GM12878 (cell line): ENCODE measurements around the gene AUNIP. TPM values are rescaled to one million over a fixed set of nuclear protein-coding genes. Genes with fewer than 3 reads are reported as not detected.

Experiments
- ATAC-seq: fragments of 200-7000 bp; cut with Tn5 transposase; 3 replicates; pipeline ENCODE4 v1.9.1; 2020; ENCODE audit warnings: mild to moderate bottlenecking, moderate library complexity
- BruUV-seq: library from RNA; stranded (reverse); fragments of 400-500 nt; replicated peaks from 2 replicates; lab custom pipeline; 2021; lab: Mats Ljungman, UMichigan
- CTCF ChIA-PET: fragments of 300-600 bp; sonication (Branson Sonifier 250); formaldehyde crosslinking; extraction: SDS; loops from one replicate; lab custom pipeline; 2021; ENCODE audit warnings: inconsistent platforms; lab: Yijun Ruan, JAX
- POLR2A ChIA-PET: fragments of 350-600 bp; formaldehyde crosslinking; extraction: SDS; loops from one replicate; lab custom pipeline; 2021; ENCODE audit warnings: inconsistent platforms; lab: Charles Lee
- RAD21 ChIA-PET: fragments of 300-600 bp; sonication (Branson Sonifier 250); formaldehyde crosslinking; loops from one replicate; lab custom pipeline; 2023; ENCODE audit warnings: antibody characterized with exemption; ENCODE audit not compliant: unreplicated experiment; lab: Charles Lee
- SMC1A ChIA-PET: fragments of 300-600 bp; sonication (Branson Sonifier 250); formaldehyde crosslinking; loops from one replicate; lab custom pipeline; 2023; ENCODE audit not compliant: unreplicated experiment, uncharacterized antibody; lab: Charles Lee
- DNase-seq: peaks from one replicate; pipeline ENCODE4 v3.0.0-alpha.2; 2011; ENCODE audit warnings: low read depth, low spot score
- FAIRE-seq: peaks from 3 replicates; lab custom pipeline; 2011; peaks lifted over from hg19 to GRCh38; lab: Jason Lieb, UNC
- H2AFZ ChIP-seq: 2 replicates; pipeline ENCODE4 v1.6.0; 2011; ENCODE audit warnings: low read depth, low read length, control low read depth; ENCODE audit not compliant: control insufficient read depth
- H3K27ac ChIP-seq: 2 replicates; pipeline ENCODE4 v1.5.1; 2011; ENCODE audit warnings: control low read depth; ENCODE audit not compliant: control insufficient read depth, insufficient read depth
- H3K27me3 ChIP-seq, 2 experiments: replicated peaks in 1 of 2; 2 replicates each; pipeline versions ENCODE4 v1.6.0 to v1.6.1; 2011; ENCODE audit warnings: low read length in 1 of 2; ENCODE audit not compliant: control insufficient read depth in 2 of 2, insufficient read depth in 2 of 2
- H3K36me3 ChIP-seq, 2 experiments: 2 replicates each; pipeline ENCODE4 v1.5.1; 2011; ENCODE audit warnings: low read length in 1 of 2; ENCODE audit not compliant: control insufficient read depth in 2 of 2, insufficient read depth in 2 of 2
- H3K4me1 ChIP-seq: 2 replicates; pipeline ENCODE4 v1.6.1; 2011; ENCODE audit warnings: mild to moderate bottlenecking, low read length, moderate library complexity, mixed read lengths; ENCODE audit not compliant: control insufficient read depth, insufficient read depth
- H3K4me2 ChIP-seq: 2 replicates; pipeline ENCODE4 v1.6.0; 2011; ENCODE audit warnings: control low read depth; ENCODE audit not compliant: control insufficient read depth, insufficient read depth
- H3K4me3 ChIP-seq: fragments of 200-600 bp; sonication (generic); 2 replicates; pipeline ENCODE4 v1.5.1; 2016
- H3K79me2 ChIP-seq: 2 replicates; pipeline ENCODE4 v1.6.0; 2011; ENCODE audit warnings: low read length; ENCODE audit not compliant: control insufficient read depth, insufficient read depth
- H3K9ac ChIP-seq: 2 replicates; pipeline ENCODE4 v1.8.0; 2011; ENCODE audit warnings: low read length, control low read depth, mixed read lengths; ENCODE audit not compliant: control insufficient read depth, insufficient read depth
- H3K9me3 ChIP-seq: replicated peaks from 3 replicates; pipeline ENCODE4 v1.5.1; 2011; ENCODE audit warnings: mild to moderate bottlenecking, low read length; ENCODE audit not compliant: control insufficient read depth, insufficient read depth
- H4K20me1 ChIP-seq: 2 replicates; pipeline ENCODE4 v1.6.0; 2011; ENCODE audit not compliant: control insufficient read depth, insufficient read depth
- BCL3 ChIP-seq: IDR thresholded peaks from 2 replicates; pipeline ENCODE4 v1.6.1; 2011; ENCODE audit warnings: borderline replicate concordance, low read depth, mild to moderate bottlenecking, moderate library complexity, low read length; ENCODE audit not compliant: insufficient read depth, poor library complexity, severe bottlenecking
- BCLAF1 ChIP-seq: fragments of 450-650 bp; IDR thresholded peaks from 2 replicates; pipeline ENCODE4 v1.6.1; 2017; ENCODE audit warnings: antibody characterized with exemption, mild to moderate bottlenecking, moderate library complexity
- BMI1 ChIP-seq: fragments of 450-650 bp; IDR thresholded peaks from 2 replicates; pipeline ENCODE4 v1.6.1; 2016; ENCODE audit warnings: mild to moderate bottlenecking, moderate library complexity, borderline replicate concordance
- BRCA1 ChIP-seq: IDR thresholded peaks from 2 replicates; pipeline ENCODE4 v1.6.1; 2011; ENCODE audit warnings: low read depth, low read length, improper control_type of control experiment
- CHD1 ChIP-seq: IDR thresholded peaks from 2 replicates; pipeline ENCODE4 v1.6.1; 2012; ENCODE audit warnings: low read depth, low read length, improper control_type of control experiment
- FOS ChIP-seq: IDR thresholded peaks from 3 replicates; pipeline ENCODE4 v1.6.1; 2011; ENCODE audit warnings: borderline replicate concordance; ENCODE audit not compliant: insufficient read length; ENCODE audit errors: extremely low read depth
- FOXK2 ChIP-seq: fragments of 450-650 bp; IDR thresholded peaks from 2 replicates; pipeline ENCODE4 v1.6.1; 2017; ENCODE audit warnings: mild to moderate bottlenecking, moderate library complexity
- KLF5 ChIP-seq: fragments of 450-650 bp; IDR thresholded peaks from 2 replicates; pipeline ENCODE4 v1.6.1; 2014; ENCODE audit warnings: mild to moderate bottlenecking; ENCODE audit not compliant: partially characterized antibody
- MEF2B ChIP-seq: fragments of 450-650 bp; IDR thresholded peaks from 2 replicates; pipeline ENCODE4 v1.6.1; 2018; ENCODE audit warnings: mild to moderate bottlenecking, moderate library complexity; ENCODE audit not compliant: partially characterized antibody, poor library complexity, severe bottlenecking
- PKNOX1 ChIP-seq: fragments of 450-650 bp; IDR thresholded peaks from 2 replicates; pipeline ENCODE4 v1.6.1; 2016; ENCODE audit warnings: mild to moderate bottlenecking
- POLR2AphosphoS5 ChIP-seq: IDR thresholded peaks from 2 replicates; pipeline ENCODE4 v1.6.1; 2011; ENCODE audit warnings: mild to moderate bottlenecking, low read length, inconsistent platforms
- SRF ChIP-seq, 2 experiments: IDR thresholded peaks; 2 replicates each; pipeline ENCODE4 v1.6.1; 2011; ENCODE audit warnings: low read depth in 2 of 2, low read length in 2 of 2, mild to moderate bottlenecking in 1 of 2, moderate library complexity in 1 of 2
- STAT1 ChIP-seq: fragments of 450-650 bp; conservative IDR thresholded peaks from 2 replicates; pipeline ENCODE4 v1.6.1; 2014; ENCODE audit warnings: antibody characterized with exemption, mild to moderate bottlenecking
- TAF1 ChIP-seq: IDR thresholded peaks from 2 replicates; pipeline ENCODE4 v1.6.1; 2011; ENCODE audit warnings: mild to moderate bottlenecking, low read depth, low read length, borderline replicate concordance
- TCF3 ChIP-seq: IDR thresholded peaks from 2 replicates; pipeline ENCODE4 v1.6.1; 2012; ENCODE audit warnings: low read depth, mild to moderate bottlenecking, low read length, borderline replicate concordance; ENCODE audit not compliant: insufficient read depth
- YY1 ChIP-seq: IDR thresholded peaks from 2 replicates; pipeline ENCODE4 v1.6.1; 2011; ENCODE audit warnings: low read depth, mild to moderate bottlenecking, low read length
- ZNF622 ChIP-seq: fragments of 450-650 bp; IDR thresholded peaks from 2 replicates; pipeline ENCODE4 v1.6.1; 2017; ENCODE audit warnings: mild to moderate bottlenecking, inconsistent platforms
- ZSCAN29 ChIP-seq: fragments of 450-650 bp; IDR thresholded peaks from 2 replicates; pipeline ENCODE4 v1.6.1; 2017; ENCODE audit warnings: mild to moderate bottlenecking, moderate library complexity
- WGBS: methylation state at CpG from one replicate; pipeline ENCODE4 v1.1.6; 2016; ENCODE audit warnings: low lambda C conversion rate; ENCODE audit not compliant: insufficient replicate concordance, insufficient coverage; ENCODE audit errors: missing lambda C conversion rate; 5-methylcytosine and 5-hydroxymethylcytosine counted together
- in situ Hi-C: fragments of 300-500 bp; cut with MboI; formaldehyde crosslinking; loops from 9 replicates; pipeline ENCODE4 v1.14.3; 2018; ENCODE audit warnings: mixed read lengths
- intact Hi-C: fragments of 100-400 bp; cut with micrococcal nuclease; formaldehyde crosslinking; loops from one replicate; pipeline ENCODE4 v1.14.2; 2022; ENCODE audit not compliant: unreplicated experiment
- polyA plus RNA-seq, 11 experiments: library from polyadenylated mRNA; depleted of rRNA in 4 of 11; unstranded in 6 of 11; stranded (reverse) in 5 of 11; fragments of >200 nt; fragmentation: Nextera tagmentation in 4 of 11; fragmentation: Illumina TruSeq in 1 of 11; extraction: Ambion mirVana in 4 of 11; extraction: Trizol in 1 of 11; gene quantifications; 1 replicate in 1 of 11; 2 replicates in 10 of 11; pipeline versions ENCODE4 v1.2.1 to v1.2.3, GENCODE V29; 2011 to 2016; ENCODE audit warnings: inconsistent platforms in 2 of 11, missing spikeins in 2 of 11, low read depth in 1 of 11
- total RNA-seq, 4 experiments: library from RNA; depleted of rRNA in 3 of 4; stranded (reverse); fragments of >200 nt in 3 of 4; fragmentation: Illumina TruSeq in 1 of 4; extraction: Trizol in 1 of 4; gene quantifications; 2 replicates each; pipeline versions ENCODE4 v1.2.1 to v1.2.3, GENCODE V29; 2013 to 2021

The AUNIP gene
- total and polyA plus RNA-seq, 10 of the 15 experiments (the other 5 are each of a cell fraction or from before 2014, with no cell fraction given), result 3.9 to 20.0 (median 12.7) TPM

GRCh38 chr1:25816112-25816718 is 43.0 kb downstream of the AUNIP start:
- WGBS, result 58% methylated on average over 14 of the region's 15 CpGs
- Histone ChIP-seq H3K4me1 (peaks cover 8% of the 10 kb centered on the region), H3K4me2 (no peak overlapping the region), H3K79me2 (peaks cover 15% of the 10 kb centered on the region), H4K20me1 (no peaks in the 10 kb centered on the region), H2AFZ (no peak overlapping the region), H3K27me3 (no peaks in the 10 kb centered on the region), H3K4me3 (no peak overlapping the region), H3K36me3 (no peaks in the 10 kb centered on the region), H3K9ac (no peak overlapping the region), H3K27ac (no peak overlapping the region), H3K9me3 (no peaks in the 10 kb centered on the region)
- POLR2A ChIA-PET, result no interaction called here
- FAIRE-seq, result no peak
- SMC1A ChIA-PET, result interaction anchor here (0.7 kb wide), 1 partner anchor 181 kb away, joined by 3 read pairs; the partner anchor contains the start of gene PAFAH2
- RAD21 ChIA-PET, result no interaction called here
- intact Hi-C loops, result no loop called here
- no peak for TF ChIP-seq STAT1
- TF ChIP-seq BCLAF1, result no peak
- TF ChIP-seq TAF1, result no peak
- TF ChIP-seq BMI1, result no peak
- no peak for TF ChIP-seq BRCA1
- no peak for TF ChIP-seq PKNOX1
- no peak for TF ChIP-seq POLR2AphosphoS5
- no peak for TF ChIP-seq ZNF622
- no peak for TF ChIP-seq CHD1
- no peak for TF ChIP-seq FOS
- TF ChIP-seq YY1, result no peak
- no peak for TF ChIP-seq FOXK2
- TF ChIP-seq MEF2B, result no peak
- no peak for TF ChIP-seq BCL3
- no peak for TF ChIP-seq ZSCAN29
- no peak for TF ChIP-seq TCF3
- TF ChIP-seq KLF5, result no peak
- no peak for TF ChIP-seq SRF (IDR thresholded peaks at IDR 0.05; ENCODE audit: low read depth in 2 of 2, low read length in 2 of 2)
- CTCF ChIA-PET, result interaction anchor here (0.6 to 2.6 kb wide), 3 partner anchors 13 to 181 kb away, joined by 3 to 16 read pairs (median 3); partner anchors contain the start of gene PAFAH2
- no peak for ATAC-seq
- in situ Hi-C loops, result loop anchor here (25.0 kb wide), 1 partner anchor 404 kb away; the partner anchor contains the start of gene RHCE
- no peak for DNase-seq
- no TSS peak for BruUV-seq
